ENCODE measurements around the gene ARL16.

DNA sequence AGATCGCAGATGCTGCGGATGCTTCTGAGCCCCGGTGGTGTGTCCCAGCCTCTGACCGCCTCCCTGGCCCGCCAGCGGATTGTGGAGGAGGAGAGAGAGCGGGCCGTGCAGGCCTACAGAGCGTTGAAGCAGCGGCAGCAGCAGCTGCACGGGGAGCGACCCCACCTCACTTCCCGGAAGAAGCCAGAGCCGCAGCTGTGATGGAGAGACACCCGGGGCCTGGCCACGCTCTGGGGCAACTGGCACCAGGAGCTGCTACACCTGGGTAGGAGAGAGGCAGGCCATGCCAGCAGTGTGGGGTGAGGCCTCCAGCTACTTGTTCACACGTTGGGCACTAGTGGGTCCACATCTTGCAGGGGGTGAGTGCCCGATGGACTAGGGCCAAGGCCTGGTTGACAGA lies 11.1 kb downstream of the ARL16 start:
- no peak for TF ChIP-seq CTCF (IDR thresholded peaks at IDR 0.05)
- no peak for TF ChIP-seq POLR2A (IDR thresholded peaks at IDR 0.05)
